ENCODE measurements around the gene GOLGA1.

Gene GOLGA1

DNA sequence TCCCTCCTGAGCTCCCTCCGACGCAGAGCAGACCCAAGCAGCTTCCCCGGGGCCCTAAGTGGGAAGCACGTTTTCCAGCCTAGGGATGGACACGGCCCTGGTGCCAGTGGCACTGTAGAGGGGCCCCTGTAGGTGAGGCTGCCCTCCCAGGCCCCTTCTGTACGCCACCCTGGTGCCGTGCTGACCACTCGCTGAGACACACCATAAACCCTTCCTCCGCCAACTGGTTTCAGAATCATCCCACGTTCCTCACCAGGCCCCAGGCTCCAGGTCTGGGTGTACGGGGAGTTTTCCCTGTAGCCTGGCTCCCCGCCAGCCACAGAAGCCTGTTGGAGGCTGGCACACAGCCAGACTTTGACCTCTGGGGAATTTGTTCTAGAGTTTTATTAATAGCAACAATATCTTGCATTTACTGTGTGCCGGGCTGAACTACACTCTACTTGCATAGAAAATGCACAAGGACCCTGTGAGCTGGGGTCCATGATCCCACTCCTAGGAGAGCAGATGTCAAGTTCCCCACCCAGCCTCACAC, 105.8 kb downstream of the GOLGA1 start:
- DNase-seq (ENCODE audit: low read depth): no peak

- DNase-seq (ENCODE audit: low read depth): no peak
These were observed 106.3 kb downstream of the GOLGA1 start for GRCh38 chr9:124834591-124834990.

DNA sequence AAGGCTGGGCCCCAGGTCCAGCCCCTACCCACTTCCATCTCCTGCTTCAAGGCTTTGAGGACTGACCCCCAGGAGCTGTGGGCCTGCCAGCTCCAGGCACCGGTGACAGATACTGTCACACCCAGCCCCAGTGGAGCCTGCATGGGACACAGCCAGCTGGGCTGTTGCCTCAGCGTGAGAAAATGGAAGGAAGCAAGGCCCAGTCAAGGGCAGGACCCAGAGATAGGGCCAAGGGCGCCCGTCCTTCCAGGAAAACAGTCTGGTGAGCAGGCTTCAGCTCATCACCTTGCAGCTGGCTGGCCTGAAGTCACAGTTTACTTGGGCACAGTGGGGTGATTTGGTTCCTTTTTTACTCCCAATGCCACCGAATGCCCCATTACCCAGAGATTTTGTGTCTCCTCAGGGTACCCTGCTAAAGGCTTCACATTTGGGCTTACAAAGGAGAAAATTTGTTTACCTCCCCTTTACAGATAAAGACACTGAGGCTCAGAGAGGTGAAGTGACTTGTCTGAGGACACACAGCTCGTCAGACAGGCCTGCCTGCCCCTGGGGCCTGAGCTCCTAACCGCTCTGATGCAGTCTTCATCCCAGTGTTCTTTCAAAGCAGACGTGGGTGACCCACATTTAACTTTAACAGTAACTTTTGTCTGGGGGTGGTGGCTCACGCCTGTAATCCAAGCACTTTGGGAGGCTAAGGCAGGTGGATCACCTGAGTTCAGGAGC, 109.1 kb downstream of the GOLGA1 start:
- DNase-seq (ENCODE audit: low read depth): no peak

- DNase-seq (ENCODE audit: low read depth): no peak
These were observed 110.3 kb downstream of the GOLGA1 start for GRCh38 chr9:124830593-124830992.

- no peak for DNase-seq (ENCODE audit: low read depth)
These were observed 111.6 kb downstream of the GOLGA1 start for GRCh38 chr9:124829334-124829669.

- DNase-seq (ENCODE audit: low read depth): no peak
These were observed 112.2 kb downstream of the GOLGA1 start for GRCh38 chr9:124828489-124829333.

All from GM04503 (cell line).